Heart left ventricle (tissue), 16 donors: ENCODE measurements around the gene DDX60. TPM values are rescaled to one million over a fixed set of nuclear protein-coding genes. Genes with fewer than 3 reads are reported as not detected.

Experiments
- ATAC-seq, 4 donors: fragments of 200-7000 bp; cut with Tn5 transposase; one replicate each; pipeline ENCODE4 v1.9.1; 2020 to 2022; ENCODE audit warnings: moderate library complexity in 4 of 4, mild to moderate bottlenecking in 3 of 4, moderate number of reproducible peaks in 1 of 4
- DNase-seq, 5 donors: peaks; one replicate each; pipeline ENCODE4 v3.0.0-alpha.2; 2020
- H3K27ac ChIP-seq, 12 donors: fragments of 200-600 bp; sonication (generic) in 4 of 12; one replicate each; pipeline versions ENCODE4 v1.5.0 to v1.8.0; 2016 to 2022; ENCODE audit warnings: mild to moderate bottlenecking in 2 of 12
- H3K27me3 ChIP-seq, 9 donors: fragments of 200-600 bp; sonication (generic) in 2 of 9; one replicate each; pipeline versions ENCODE4 v1.5.1 to v1.8.0; 2016 to 2022; ENCODE audit warnings: mild to moderate bottlenecking in 3 of 9
- H3K36me3 ChIP-seq, 9 donors: fragments of 200-600 bp; sonication (generic) in 2 of 9; one replicate each; pipeline versions ENCODE4 v1.5.0 to v1.8.0; 2018 to 2022; ENCODE audit warnings: mild to moderate bottlenecking in 2 of 9
- H3K4me1 ChIP-seq, 12 donors: fragments of 200-600 bp; sonication (generic) in 4 of 12; one replicate each; pipeline versions ENCODE4 v1.5.0 to v1.8.0; 2016 to 2022; ENCODE audit warnings: mild to moderate bottlenecking in 3 of 12
- H3K4me3 ChIP-seq, 12 donors: fragments of 200-600 bp; sonication (generic) in 4 of 12; one replicate each; pipeline versions ENCODE4 v1.5.0 to v1.8.0; 2017 to 2022; ENCODE audit warnings: mild to moderate bottlenecking in 9 of 12, moderate library complexity in 4 of 12
- H3K9me3 ChIP-seq, 12 donors: fragments of 200-600 bp; sonication (generic) in 4 of 12; one replicate each; pipeline versions ENCODE4 v1.5.0 to v1.8.0; 2016 to 2022; ENCODE audit warnings: mild to moderate bottlenecking in 1 of 12
- POLR2A ChIP-seq, 2 donors: fragments of 450-650 bp; IDR thresholded peaks; one replicate each; pipeline ENCODE4 v1.6.1; 2017; ENCODE audit warnings: antibody characterized with exemption in 2 of 2, mild to moderate bottlenecking in 2 of 2, moderate library complexity in 2 of 2
- WGBS, 4 donors: extraction: QIAGEN DNeasy Blood & Tissue Kit in 2 of 4; methylation state at CpG; one replicate each; pipeline versions ENCODE4 v1.1.5 to v1.1.7; 2013 to 2018; 5-methylcytosine and 5-hydroxymethylcytosine counted together
- intact Hi-C, 10 donors: fragments of 100-400 bp; cut with DNase I; formaldehyde crosslinking; loops; one replicate each; pipeline versions ENCODE4 v1.11.1 to v1.14.2; 2022
- polyA plus RNA-seq, 2 donors: library from polyadenylated mRNA; stranded (reverse); fragments of 200-250 nt; gene quantifications; one replicate each; pipeline ENCODE4 v1.2.3, GENCODE V29; 2013
- total RNA-seq, 9 donors: library from RNA; depleted of rRNA in 2 of 9; stranded (reverse); fragments of >200 nt in 2 of 9; fragmentation: NEBNext Ultra II Directional in 3 of 9; extraction: Animal tissue kit (Norgen Biotek cat#: 25700) in 3 of 9; gene quantifications; one replicate each; pipeline versions ENCODE4 v1.1.0 to v1.2.4, GENCODE V29; 2016 to 2023
- TF ChIP-seq, protein P1 (sequence below), 12 donors: fragments of 200-600 bp; sonication (generic) in 4 of 12; IDR thresholded peaks; one replicate each; pipeline versions ENCODE4 v1.5.0 to v1.8.0; 2018 to 2022; ENCODE audit warnings: antibody characterized with exemption in 12 of 12, mild to moderate bottlenecking in 5 of 12
- donor health status: ischemic (EF 13 %, LVEDD 7.1; RV severe dilation, severe dysfunction).
- donor health status: healthy with polysubstance abuse.
- donor health status: DM: no; HTN: yes; CAD: no.
- donor health status: DM: no; HTN: no; CAD: no.
- donor health status: ischemic (EF 25% LVEDD 6.9; RV normal size, moderate dysfunction).
- donor health status: ischemic (EF 25% LVEDD 5.7; RV mildly dilated, moderate dysfunction).
- donor health status: healthy.
- donor health status: DM: yes; HTN: yes; CAD: no.
- donor health status: ischemic (EF 35%, LVEDD 5.7; RV mildly dilated, moderate dysfunction).
- donor health status: nonischemic (EF 11% LVEDD 7.7; RV severe dilation, severe dysfunction).
- donor health status: DM: yes; HTN: yes; CAD: no.
- donor health status: PGD.
- donor health status: ischemic (EF 29% LVEDD 5.4; RV normal size, mild dysfunction).
- donor health status: nonischemic (EF 23%, LVEDD 6.1; RV moderate dilation, normal function).

DDX60 gene
- total and polyA plus RNA-seq, 11 donors, result 1.4 to 27.2 (median 8.7) TPM

- intact Hi-C loops, result loop anchor here in 2 of 10 donors (10.0 kb wide), 2 partner anchors 146 to 236 kb away; partner anchors contain the start of gene PALLD (in 1 of the 2)
- peaks cover 0 to 26% (median 4%) of the 10 kb centered on the region in 12 donors for H3K4me1 ChIP-seq
- no peak for TF ChIP-seq POLR2A (IDR thresholded peaks at IDR 0.05)
- TF ChIP-seq, protein P1, sequence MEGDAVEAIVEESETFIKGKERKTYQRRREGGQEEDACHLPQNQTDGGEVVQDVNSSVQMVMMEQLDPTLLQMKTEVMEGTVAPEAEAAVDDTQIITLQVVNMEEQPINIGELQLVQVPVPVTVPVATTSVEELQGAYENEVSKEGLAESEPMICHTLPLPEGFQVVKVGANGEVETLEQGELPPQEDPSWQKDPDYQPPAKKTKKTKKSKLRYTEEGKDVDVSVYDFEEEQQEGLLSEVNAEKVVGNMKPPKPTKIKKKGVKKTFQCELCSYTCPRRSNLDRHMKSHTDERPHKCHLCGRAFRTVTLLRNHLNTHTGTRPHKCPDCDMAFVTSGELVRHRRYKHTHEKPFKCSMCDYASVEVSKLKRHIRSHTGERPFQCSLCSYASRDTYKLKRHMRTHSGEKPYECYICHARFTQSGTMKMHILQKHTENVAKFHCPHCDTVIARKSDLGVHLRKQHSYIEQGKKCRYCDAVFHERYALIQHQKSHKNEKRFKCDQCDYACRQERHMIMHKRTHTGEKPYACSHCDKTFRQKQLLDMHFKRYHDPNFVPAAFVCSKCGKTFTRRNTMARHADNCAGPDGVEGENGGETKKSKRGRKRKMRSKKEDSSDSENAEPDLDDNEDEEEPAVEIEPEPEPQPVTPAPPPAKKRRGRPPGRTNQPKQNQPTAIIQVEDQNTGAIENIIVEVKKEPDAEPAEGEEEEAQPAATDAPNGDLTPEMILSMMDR (IDR thresholded peaks at IDR 0.05), result no peak
- H3K27me3 ChIP-seq, result no peaks in the 10 kb centered on the region
- peak overlapping the region in 9 of 12 donors; percentile 40 to 88 (median 71) for H3K27ac ChIP-seq
- ATAC-seq (no peak), DNase-seq (no peak)
- H3K36me3 ChIP-seq, result peaks cover 0 to 85% (median 63%) of the 10 kb centered on the region in 9 donors
- WGBS, 4 donors, result 82 to 96% (median 89%) methylated on average over 1 of the region's 1 CpG
- no peaks in the 10 kb centered on the region for H3K9me3 ChIP-seq
- H3K4me3 ChIP-seq, result no peak overlapping the region
Measured at GRCh38 chr4:168259096-168259495, 59.5 kb downstream of the DDX60 start.

DNA sequence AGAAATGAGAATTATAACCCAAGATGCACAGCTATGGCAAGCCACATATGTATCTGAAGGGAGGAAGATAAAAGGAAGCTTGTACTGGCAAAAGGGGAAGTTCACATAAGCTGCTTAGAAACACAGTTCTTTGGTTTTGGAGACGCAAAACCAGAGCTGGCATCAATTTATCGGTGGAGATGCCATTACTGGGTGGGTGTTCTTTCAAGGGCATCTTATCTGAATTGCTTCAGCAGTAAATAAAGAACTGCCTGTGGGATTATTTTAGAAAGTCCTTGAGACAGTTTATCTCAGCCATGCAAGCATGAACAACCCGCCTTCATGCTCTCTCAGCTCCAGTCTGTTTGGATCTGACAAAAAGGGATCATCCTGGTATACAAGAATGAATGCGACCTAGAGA, 60.8 kb downstream of the DDX60 start:
- Histone ChIP-seq H3K27me3 (no peaks in the 10 kb centered on the region), H3K4me1 (peaks cover 0 to 26% (median 4%) of the 10 kb centered on the region in 12 donors), H3K36me3 (peaks cover 0 to 95% (median 70%) of the 10 kb centered on the region in 9 donors), H3K9me3 (no peaks in the 10 kb centered on the region), H3K27ac (peak overlapping the region in 11 of 12 donors; percentile 11 to 88 (median 68)), H3K4me3 (no peak overlapping the region)
- peak in 1 of 5 donors; percentile 24 for DNase-seq
- TF ChIP-seq, protein P1 (IDR thresholded peaks at IDR 0.05), result no peak
- no peak for TF ChIP-seq POLR2A (IDR thresholded peaks at IDR 0.05)
- ATAC-seq, result peak; percentile 72 to 93 (median 86)
- intact Hi-C loops, result loop anchor here in 2 of 10 donors (10.0 kb wide), 2 partner anchors 147 to 237 kb away; partner anchors contain the start of gene PALLD (in 1 of the 2)
- 40 to 56% (median 45%) methylated on average over 4 of the region's 4 CpGs for WGBS, 4 donors

- intact Hi-C loops, result no loop called here
- WGBS, 4 donors, result 75 to 86% (median 85%) methylated on average over 3 of the region's 3 CpGs
- H3K4me3 ChIP-seq, result no peak overlapping the region
- peaks cover 0 to 97% (median 81%) of the 10 kb centered on the region in 9 donors for H3K36me3 ChIP-seq
- peaks cover 0 to 10% (median 0%) of the 10 kb centered on the region in 12 donors for H3K9me3 ChIP-seq
- TF ChIP-seq, protein P1 (IDR thresholded peaks at IDR 0.05), result no peak
- TF ChIP-seq POLR2A (IDR thresholded peaks at IDR 0.05), result no peak
- no peaks in the 10 kb centered on the region for H3K4me1 ChIP-seq
- DNase-seq, result no peak
- ATAC-seq, result no peak
- H3K27ac ChIP-seq, result no peak overlapping the region
- no peaks in the 10 kb centered on the region for H3K27me3 ChIP-seq
Measured at GRCh38 chr4:168248176-168248710, 70.3 kb downstream of the DDX60 start.

DNA sequence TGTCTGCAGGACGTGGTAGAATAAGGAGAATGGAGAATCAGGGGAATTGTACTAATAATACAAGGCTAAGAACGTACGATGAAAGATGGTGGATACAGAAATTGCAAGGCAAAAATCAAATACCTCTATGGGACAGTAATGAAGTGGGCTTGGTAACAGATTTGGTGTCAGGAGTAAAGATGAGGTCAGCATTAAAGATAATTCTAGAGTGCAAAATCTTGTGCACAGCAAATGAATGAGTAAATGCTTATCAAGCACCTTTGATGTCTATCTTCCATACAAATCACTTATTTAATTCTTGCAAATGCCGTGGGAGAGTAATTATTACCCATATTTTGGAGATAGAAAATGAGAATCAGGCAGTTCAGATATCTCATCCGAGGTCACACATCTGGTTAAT, 70.9 kb downstream of the DDX60 start:
- intact Hi-C loops, result no loop called here
- H3K27ac ChIP-seq, result no peak overlapping the region
- no peak overlapping the region for H3K4me3 ChIP-seq
- DNase-seq (no peak), ATAC-seq (no peak)
- H3K4me1 ChIP-seq, result no peaks in the 10 kb centered on the region
- WGBS, 4 donors, result 83 to 86% (median 84%) methylated on average over 5 of the region's 5 CpGs
- peaks cover 0 to 15% (median 0%) of the 10 kb centered on the region in 12 donors for H3K9me3 ChIP-seq
- TF ChIP-seq, protein P1 (IDR thresholded peaks at IDR 0.05), result no peak
- no peak for TF ChIP-seq POLR2A (IDR thresholded peaks at IDR 0.05)
- H3K27me3 ChIP-seq, result no peaks in the 10 kb centered on the region
- H3K36me3 ChIP-seq, result peaks cover 0 to 97% (median 78%) of the 10 kb centered on the region in 9 donors
